Smooth muscle cell of bladder (primary cell): ENCODE results near the gene DISP3. TPM values are rescaled to one million over a fixed set of nuclear protein-coding genes. Genes with fewer than 3 reads are reported as not detected.

ENCODE experiments used
- total RNA-seq: library from RNA; depleted of rRNA; stranded (reverse); fragments of >200 nt; gene quantifications from 2 replicates; pipeline ENCODE4 v1.2.3, GENCODE V29; 2014

DISP3 gene, protein sequence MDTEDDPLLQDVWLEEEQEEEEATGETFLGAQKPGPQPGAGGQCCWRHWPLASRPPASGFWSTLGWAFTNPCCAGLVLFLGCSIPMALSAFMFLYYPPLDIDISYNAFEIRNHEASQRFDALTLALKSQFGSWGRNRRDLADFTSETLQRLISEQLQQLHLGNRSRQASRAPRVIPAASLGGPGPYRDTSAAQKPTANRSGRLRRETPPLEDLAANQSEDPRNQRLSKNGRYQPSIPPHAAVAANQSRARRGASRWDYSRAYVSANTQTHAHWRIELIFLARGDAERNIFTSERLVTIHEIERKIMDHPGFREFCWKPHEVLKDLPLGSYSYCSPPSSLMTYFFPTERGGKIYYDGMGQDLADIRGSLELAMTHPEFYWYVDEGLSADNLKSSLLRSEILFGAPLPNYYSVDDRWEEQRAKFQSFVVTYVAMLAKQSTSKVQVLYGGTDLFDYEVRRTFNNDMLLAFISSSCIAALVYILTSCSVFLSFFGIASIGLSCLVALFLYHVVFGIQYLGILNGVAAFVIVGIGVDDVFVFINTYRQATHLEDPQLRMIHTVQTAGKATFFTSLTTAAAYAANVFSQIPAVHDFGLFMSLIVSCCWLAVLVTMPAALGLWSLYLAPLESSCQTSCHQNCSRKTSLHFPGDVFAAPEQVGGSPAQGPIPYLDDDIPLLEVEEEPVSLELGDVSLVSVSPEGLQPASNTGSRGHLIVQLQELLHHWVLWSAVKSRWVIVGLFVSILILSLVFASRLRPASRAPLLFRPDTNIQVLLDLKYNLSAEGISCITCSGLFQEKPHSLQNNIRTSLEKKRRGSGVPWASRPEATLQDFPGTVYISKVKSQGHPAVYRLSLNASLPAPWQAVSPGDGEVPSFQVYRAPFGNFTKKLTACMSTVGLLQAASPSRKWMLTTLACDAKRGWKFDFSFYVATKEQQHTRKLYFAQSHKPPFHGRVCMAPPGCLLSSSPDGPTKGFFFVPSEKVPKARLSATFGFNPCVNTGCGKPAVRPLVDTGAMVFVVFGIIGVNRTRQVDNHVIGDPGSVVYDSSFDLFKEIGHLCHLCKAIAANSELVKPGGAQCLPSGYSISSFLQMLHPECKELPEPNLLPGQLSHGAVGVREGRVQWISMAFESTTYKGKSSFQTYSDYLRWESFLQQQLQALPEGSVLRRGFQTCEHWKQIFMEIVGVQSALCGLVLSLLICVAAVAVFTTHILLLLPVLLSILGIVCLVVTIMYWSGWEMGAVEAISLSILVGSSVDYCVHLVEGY (N-terminal part only)
- under 0.01 TPM in 2 replicates for total RNA-seq

GRCh38 chr1:11478571-11479374, at the start of gene DISP3:
Gene DISP3 (plus strand): TSS chr1:11479155. CDS start chr1:11500993, 21,838 bp downstream.

Other genes with a start within 250 kb of the DISP3 start
- gene MTOR, start 216.6 kb upstream of the DISP3 start, total RNA-seq, result 31.4 and 36.4 TPM in 2 replicates
- 4.6 and 5.5 TPM in 2 replicates for gene UBIAD1, start 206.0 kb upstream of the DISP3 start, total RNA-seq
- 1.7 and 2.8 TPM in 2 replicates for gene FBXO2, start 175.3 kb downstream of the DISP3 start, total RNA-seq
- gene FBXO44, start 175.7 kb downstream of the DISP3 start, total RNA-seq, result 12.8 and 13.7 TPM in 2 replicates
- 8.0 and 8.3 TPM in 2 replicates for gene FBXO6, start 185.0 kb downstream of the DISP3 start, total RNA-seq
- gene MAD2L2, start 202.0 kb downstream of the DISP3 start, total RNA-seq, result 31.5 and 32.6 TPM in 2 replicates
- gene DRAXIN, start 212.6 kb downstream of the DISP3 start, total RNA-seq, result not detected in 2 replicates